ENCODE measurements around the gene PLCZ1. TPM values are rescaled to one million over a fixed set of nuclear protein-coding genes. Genes with fewer than 3 reads are reported as not detected.

The PLCZ1 gene
- total RNA-seq, 3 donors from 2014 or later = not detected

DNA sequence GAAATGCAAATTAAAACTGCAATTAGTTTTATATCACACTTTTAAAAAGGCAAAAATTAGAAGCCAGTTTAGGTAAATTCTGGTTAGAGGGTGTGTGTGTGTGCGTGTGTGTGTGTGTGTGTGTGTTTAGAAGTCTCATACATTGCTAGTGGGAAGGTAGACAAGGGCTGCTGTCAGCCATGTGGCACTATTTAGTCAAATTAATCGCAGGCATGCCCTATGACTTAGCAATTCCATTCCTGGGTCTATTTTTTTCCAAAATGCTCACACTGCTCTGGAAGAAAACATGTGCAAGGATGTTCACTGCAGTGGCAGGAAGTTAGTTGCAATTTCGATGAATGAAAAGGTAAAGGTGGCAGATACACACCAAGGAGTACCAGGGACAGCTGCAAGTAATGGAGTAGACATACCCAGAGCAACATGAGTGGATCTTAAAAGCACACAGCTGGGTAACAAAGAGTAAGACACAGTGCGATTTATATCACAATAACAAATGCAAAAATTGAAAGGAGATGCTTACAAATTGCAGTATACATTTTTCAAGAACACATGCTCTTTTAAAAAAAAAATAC, 11.7 kb upstream of the PLCZ1 start:
- Histone ChIP-seq H3K4me1 (ENCODE audit: low read depth) (no peaks in the 10 kb centered on the region), H3K4me3 (no peak overlapping the region), H3K9me3 (no peaks in the 10 kb centered on the region), H3K36me3 (ENCODE audit: low read depth) (no peaks in the 10 kb centered on the region)
- DNase-seq (no peak), ATAC-seq (no peak)
- TF ChIP-seq, protein P1, sequence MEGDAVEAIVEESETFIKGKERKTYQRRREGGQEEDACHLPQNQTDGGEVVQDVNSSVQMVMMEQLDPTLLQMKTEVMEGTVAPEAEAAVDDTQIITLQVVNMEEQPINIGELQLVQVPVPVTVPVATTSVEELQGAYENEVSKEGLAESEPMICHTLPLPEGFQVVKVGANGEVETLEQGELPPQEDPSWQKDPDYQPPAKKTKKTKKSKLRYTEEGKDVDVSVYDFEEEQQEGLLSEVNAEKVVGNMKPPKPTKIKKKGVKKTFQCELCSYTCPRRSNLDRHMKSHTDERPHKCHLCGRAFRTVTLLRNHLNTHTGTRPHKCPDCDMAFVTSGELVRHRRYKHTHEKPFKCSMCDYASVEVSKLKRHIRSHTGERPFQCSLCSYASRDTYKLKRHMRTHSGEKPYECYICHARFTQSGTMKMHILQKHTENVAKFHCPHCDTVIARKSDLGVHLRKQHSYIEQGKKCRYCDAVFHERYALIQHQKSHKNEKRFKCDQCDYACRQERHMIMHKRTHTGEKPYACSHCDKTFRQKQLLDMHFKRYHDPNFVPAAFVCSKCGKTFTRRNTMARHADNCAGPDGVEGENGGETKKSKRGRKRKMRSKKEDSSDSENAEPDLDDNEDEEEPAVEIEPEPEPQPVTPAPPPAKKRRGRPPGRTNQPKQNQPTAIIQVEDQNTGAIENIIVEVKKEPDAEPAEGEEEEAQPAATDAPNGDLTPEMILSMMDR (IDR thresholded peaks at IDR 0.05) = no peak
- intact Hi-C loops (cut with DNase I, micrococcal nuclease) = no loop called here

- ATAC-seq = no peak
- DNase-seq = no peak
- no peak overlapping the region for H3K4me3 ChIP-seq
- H3K9me3 ChIP-seq = no peaks in the 10 kb centered on the region
- intact Hi-C loops (cut with DNase I, micrococcal nuclease) = no loop called here
- no peaks in the 10 kb centered on the region for H3K4me1 ChIP-seq (ENCODE audit: low read depth)
- no peaks in the 10 kb centered on the region for H3K36me3 ChIP-seq (ENCODE audit: low read depth)
- TF ChIP-seq, protein P1 (IDR thresholded peaks at IDR 0.05) = no peak
Observed at GRCh38 chr12:18747895-18748294, 10.1 kb upstream of the PLCZ1 start.

- Histone ChIP-seq H3K4me1 (ENCODE audit: low read depth) (no peaks in the 10 kb centered on the region), H3K36me3 (ENCODE audit: low read depth) (no peaks in the 10 kb centered on the region), H3K4me3 (no peak overlapping the region), H3K9me3 (peaks cover 13% of the 10 kb centered on the region)
- intact Hi-C loops (cut with DNase I, micrococcal nuclease) = no loop called here
- DNase-seq (no peak), ATAC-seq (no peak)
- TF ChIP-seq, protein P1 (IDR thresholded peaks at IDR 0.05) = no peak
Observed at GRCh38 chr12:18731156-18731555, 6.7 kb downstream of the PLCZ1 start.

DNA sequence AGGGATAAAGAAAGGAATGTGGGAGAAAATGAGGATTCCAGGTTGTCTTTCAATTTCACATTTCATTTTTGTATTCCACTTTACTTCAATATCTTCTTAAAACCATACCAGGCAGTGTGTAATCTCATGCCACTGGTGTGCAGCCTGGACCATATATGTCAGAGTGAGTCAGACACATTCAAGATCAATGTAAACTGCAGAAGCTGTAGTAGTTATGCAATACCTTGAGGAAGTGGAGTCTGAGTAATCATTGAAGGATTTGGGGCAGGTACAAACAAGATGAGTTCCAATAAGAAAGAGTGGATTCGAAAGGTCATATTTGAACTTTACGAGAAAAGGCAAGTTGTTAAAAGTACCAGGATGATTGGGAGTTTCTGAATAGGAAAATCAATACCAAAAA, 14.1 kb downstream of the PLCZ1 start:
- Histone ChIP-seq H3K4me3 (no peak overlapping the region), H3K9me3 (no peaks in the 10 kb centered on the region), H3K36me3 (ENCODE audit: low read depth) (no peaks in the 10 kb centered on the region), H3K4me1 (ENCODE audit: low read depth) (no peaks in the 10 kb centered on the region)
- ATAC-seq (peak; percentile 72), DNase-seq (no peak)
- TF ChIP-seq, protein P1 (IDR thresholded peaks at IDR 0.05) = no peak
- intact Hi-C loops (cut with DNase I, micrococcal nuclease) = no loop called here

GRCh38 chr12:18721452-18721851, 16.4 kb downstream of the PLCZ1 start:
- no peaks in the 10 kb centered on the region for H3K36me3 ChIP-seq (ENCODE audit: low read depth)
- ATAC-seq = no peak
- TF ChIP-seq, protein P1 (IDR thresholded peaks at IDR 0.05) = no peak

DNA sequence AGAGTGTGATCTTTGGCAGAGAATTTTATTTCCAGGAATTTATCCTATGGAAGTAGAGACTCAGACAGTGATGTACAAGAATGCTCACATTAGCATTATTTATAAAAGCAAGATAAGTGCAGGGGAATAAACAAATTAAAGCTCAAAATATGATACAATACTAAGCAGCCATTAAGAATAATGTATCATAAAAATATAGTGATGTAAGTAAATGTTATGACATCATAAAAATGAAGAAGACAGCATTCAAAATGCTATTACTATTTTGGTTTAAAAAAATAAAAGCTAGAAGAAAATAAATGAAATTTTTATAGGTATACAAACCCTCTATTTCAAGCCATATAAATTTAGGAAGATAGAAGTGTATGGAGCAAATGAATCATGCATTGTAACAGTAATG, 17.1 kb downstream of the PLCZ1 start:
- Histone ChIP-seq H3K36me3 (ENCODE audit: low read depth) (no peaks in the 10 kb centered on the region), H3K9me3 (no peaks in the 10 kb centered on the region), H3K4me3 (no peak overlapping the region), H3K4me1 (ENCODE audit: low read depth) (no peaks in the 10 kb centered on the region)
- DNase-seq = no peak
- ATAC-seq = no peak
- TF ChIP-seq, protein P1 (IDR thresholded peaks at IDR 0.05) = no peak
- intact Hi-C loops (cut with DNase I, micrococcal nuclease) = no loop called here

More at GRCh38 chr12:18721452-18721851, 16.4 kb downstream of the PLCZ1 start:
- no peaks in the 10 kb centered on the region for H3K4me1 ChIP-seq (ENCODE audit: low read depth)
- no peak overlapping the region for H3K4me3 ChIP-seq
- H3K9me3 ChIP-seq = no peaks in the 10 kb centered on the region
- DNase-seq = no peak
- intact Hi-C loops (cut with DNase I, micrococcal nuclease) = no loop called here
